NCI-H146 treated with DMSO at 0.1 percent for 48 hours (cell line): ENCODE results near the gene DIPK1B.
"Not testable (repeated sequence)": the region's sequence is repeated elsewhere in the genome, so short reads cannot be mapped to it uniquely, and the experiment has no call there.

Experiments used
- DNase-seq: peaks from one replicate; lab custom pipeline; 2025; ENCODE audit not compliant: unreplicated experiment; lab: John Stamatoyannopoulos, UW

DIPK1B gene

DNA sequence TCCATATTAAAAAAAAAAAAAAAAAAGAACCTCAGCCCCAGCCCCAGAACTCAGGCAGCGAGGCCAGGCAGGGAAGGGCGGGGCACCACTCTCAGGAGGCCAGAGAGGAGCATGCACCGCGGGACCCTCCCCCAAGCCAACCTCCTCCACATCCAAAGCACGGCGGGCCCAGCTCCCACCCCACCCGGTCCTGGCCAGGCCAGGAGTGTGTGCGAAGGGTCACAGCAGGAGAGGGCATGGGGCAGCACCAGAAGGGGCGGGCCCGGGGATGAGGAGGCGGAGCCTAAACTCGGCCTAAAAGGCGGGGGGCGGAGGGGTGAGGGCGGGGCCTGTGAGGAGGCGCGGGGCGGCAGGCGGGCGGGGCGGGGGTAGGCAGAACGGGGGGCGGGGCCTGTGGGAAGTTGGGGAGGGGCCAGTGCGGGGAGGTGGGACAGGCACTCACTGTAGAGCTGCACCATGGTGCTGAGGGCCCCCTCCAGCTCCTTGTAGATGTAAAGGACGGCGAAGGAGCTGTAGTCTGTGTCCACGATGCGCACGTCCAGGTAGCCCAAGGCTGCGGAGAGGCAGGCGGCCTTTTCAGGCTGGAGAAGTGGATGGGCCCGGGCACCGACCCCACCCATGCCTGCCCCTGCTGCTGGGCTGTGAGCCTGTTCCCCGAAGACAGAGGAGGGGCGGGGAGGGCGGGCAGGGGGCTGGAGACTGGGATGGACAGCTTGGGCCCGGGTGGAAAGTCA lies 50.7 kb downstream of the DIPK1B start:
- no peak for DNase-seq

- DNase-seq, result no peak
These were observed 51.3 kb downstream of the DIPK1B start for GRCh38 chr9:136763649-136764035.

GRCh38 chr9:136764301-136764891 lies 52.0 kb downstream of the DIPK1B start, which contains the start of gene LCN15:
Gene LCN15 (minus strand): TSS chr9:136764518. CDS start chr9:136764488, 30 bp downstream.
- DNase-seq, result peak; percentile 82

GRCh38 chr9:136765041-136765440 lies 52.7 kb downstream of the DIPK1B start:
- no peak for DNase-seq

DNA sequence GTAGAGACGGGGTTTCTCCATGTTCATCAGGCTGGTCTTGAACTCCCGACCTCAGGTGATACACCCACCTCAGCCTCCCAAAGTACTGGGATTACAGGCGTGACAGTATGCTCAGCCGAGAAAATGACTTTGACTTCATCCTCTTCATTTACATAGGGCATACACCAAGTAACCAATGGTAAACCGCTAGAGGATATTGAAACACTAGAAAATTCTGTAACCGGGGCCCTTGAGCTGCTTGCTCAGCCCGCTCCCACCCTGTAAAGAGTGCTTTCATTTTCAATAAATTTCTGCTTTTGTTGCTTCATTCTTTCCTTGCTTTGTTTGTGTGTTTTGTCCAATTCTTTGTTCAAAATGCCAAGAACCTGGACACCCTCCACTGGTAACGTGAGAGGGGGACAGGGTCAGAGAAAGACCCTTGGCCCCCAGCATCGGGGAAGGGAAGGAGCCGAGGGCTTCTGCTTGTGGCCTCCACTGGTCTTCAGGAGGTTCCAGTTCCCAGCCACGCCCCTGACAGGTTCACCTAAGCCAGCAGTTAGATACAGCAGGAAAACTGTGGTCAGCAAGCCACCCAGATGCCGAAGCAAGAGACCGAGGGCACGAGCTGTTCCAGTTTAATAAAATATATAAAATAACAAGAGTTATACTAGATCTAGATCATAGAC lies 53.5 kb downstream of the DIPK1B start:
- not testable (repeated sequence) for DNase-seq

DNA sequence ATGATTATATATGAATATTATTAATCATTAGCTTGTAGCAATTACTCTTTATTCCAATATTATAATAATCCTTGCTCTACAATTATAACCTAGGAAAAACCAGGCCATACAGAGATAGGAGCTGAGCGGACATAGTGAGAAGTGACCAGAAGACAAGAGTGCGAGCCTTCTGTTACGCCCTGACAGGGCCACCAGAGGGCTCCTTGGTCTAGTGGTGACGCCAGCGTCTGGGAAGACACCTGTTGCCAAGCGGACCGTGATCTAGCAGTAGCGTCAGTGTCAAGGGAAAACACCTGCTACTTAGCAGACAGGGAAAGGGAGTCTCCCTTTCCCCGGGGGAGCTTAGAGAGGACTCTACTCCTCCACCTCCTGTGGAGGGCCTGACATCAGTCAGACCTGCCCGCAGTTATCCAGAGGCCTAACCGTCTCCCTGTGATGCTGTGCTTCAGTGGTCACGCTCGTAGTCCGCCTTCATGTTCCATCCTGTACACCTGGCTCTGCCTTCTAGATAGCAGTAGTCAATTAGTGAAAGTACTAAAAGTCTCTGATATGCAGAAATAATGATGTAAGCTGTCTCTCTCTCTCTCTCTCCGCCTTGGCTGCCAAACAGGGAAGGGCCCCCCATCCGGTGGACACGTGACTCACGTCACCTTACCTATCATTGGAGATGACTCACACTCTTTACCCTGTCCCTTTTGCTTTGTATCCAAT lies 54.2 kb downstream of the DIPK1B start:
- peak; percentile 75 for DNase-seq

GRCh38 chr9:136769710-136770191 lies 57.4 kb downstream of the DIPK1B start:
- DNase-seq, result peak; percentile 6

- no peak for DNase-seq
These were observed 59.6 kb downstream of the DIPK1B start for GRCh38 chr9:136771907-136772415.

DNA sequence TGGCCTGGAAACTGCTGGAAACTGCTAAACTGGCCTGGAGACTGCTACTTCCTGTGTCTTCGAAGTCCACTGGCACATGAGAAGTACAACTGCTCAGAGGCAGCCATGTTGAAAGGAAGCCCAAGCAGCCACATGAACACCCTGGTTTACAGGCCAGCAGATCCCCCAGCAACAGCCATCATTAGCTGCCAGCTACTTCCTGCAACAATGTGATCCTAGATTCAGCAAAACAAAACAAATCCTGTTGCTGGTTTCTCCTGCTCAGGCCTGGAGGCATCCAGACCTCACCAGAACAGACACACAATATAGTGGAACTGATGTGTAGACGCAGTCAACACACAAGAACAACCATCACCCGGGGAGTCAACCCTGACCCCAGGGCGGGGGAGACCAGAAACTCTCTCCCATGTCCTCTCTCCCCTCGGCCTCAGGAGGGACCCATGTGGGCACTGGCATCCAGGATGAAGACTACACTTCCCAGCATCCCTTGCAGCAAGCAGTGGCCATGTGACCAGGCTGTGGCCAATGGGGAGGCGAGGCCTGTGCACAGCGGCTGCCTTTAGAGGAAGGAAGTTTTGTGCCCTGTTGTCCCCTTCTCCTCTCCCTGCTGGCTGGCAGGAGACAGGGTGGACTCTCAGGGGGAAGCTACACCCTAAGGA lies 61.1 kb downstream of the DIPK1B start:
- no peak for DNase-seq
